H1 (cell line): ENCODE data around the gene ARTN. TPM values are rescaled to one million over a fixed set of nuclear protein-coding genes. Genes with fewer than 3 reads are reported as not detected.

Source experiments
- ASH2L ChIP-seq: fragments of 200-600, 300-600 bp; sonication (generic); IDR thresholded peaks from one replicate; pipeline ENCODE4 v1.7.1; 2017; ENCODE audit warnings: low read length
- CBX5 ChIP-seq: fragments of 300-800, 300-1000 bp; sonication (generic); IDR thresholded peaks from 2 replicates; pipeline ENCODE4 v1.7.1; 2016; ENCODE audit warnings: antibody characterized with exemption, low read length, low read depth
- FOSL1 ChIP-seq: IDR thresholded peaks from 2 replicates; pipeline ENCODE4 v1.6.1; 2011; ENCODE audit warnings: mild to moderate bottlenecking, low read depth, low read length, moderate library complexity; ENCODE audit not compliant: insufficient read depth
- KDM5A ChIP-seq: fragments of 200-600 bp; IDR thresholded peaks from 2 replicates; pipeline ENCODE4 v1.7.1; 2012; ENCODE audit warnings: mild to moderate bottlenecking, low read length, inconsistent platforms, mixed read lengths
- RAD21 ChIP-seq, 2 experiments: IDR thresholded peaks in 1 of 2; conservative IDR thresholded peaks in 1 of 2; 2 replicates each; pipeline ENCODE4 v1.6.1; 2011; ENCODE audit warnings: low read depth in 2 of 2, low read length in 2 of 2, improper control_type of control experiment in 1 of 2, inconsistent platforms in 1 of 2, mild to moderate bottlenecking in 1 of 2, moderate library complexity in 1 of 2
- RNF2 ChIP-seq: fragments of 200-900, 300-1000 bp; sonication (generic); IDR thresholded peaks from 2 replicates; pipeline ENCODE4 v1.7.1; 2016; ENCODE audit warnings: borderline replicate concordance, low read depth, mild to moderate bottlenecking, antibody characterized with exemption, low read length; ENCODE audit not compliant: poor library complexity, severe bottlenecking; ENCODE audit errors: missing control alignments
- RXRA ChIP-seq: IDR thresholded peaks from 2 replicates; pipeline ENCODE4 v1.6.1; 2011; ENCODE audit warnings: low read depth, mild to moderate bottlenecking, low read length, moderate library complexity; ENCODE audit not compliant: insufficient read depth
- SIRT6 ChIP-seq: IDR thresholded peaks from one replicate; pipeline ENCODE4 v1.7.1; 2012; ENCODE audit warnings: low read length, inconsistent platforms
- SUZ12 ChIP-seq: fragments of 200-600 bp; sonication (generic); IDR thresholded peaks from 2 replicates; pipeline ENCODE4 v1.6.1; 2012; ENCODE audit warnings: mild to moderate bottlenecking, inconsistent platforms, low read length, moderate library complexity, mixed read lengths
- polyA plus RNA-seq, 7 experiments: library from polyadenylated mRNA; depleted of rRNA in 3 of 7; stranded (reverse) in 5 of 7; unstranded in 2 of 7; fragments of >200 nt in 5 of 7; fragments of 200-250 nt in 2 of 7; gene quantifications; 1 replicate in 5 of 7; 2 replicates in 1 of 7; 4 replicates in 1 of 7; pipeline versions ENCODE4 v1.2.1 to v1.2.3, GENCODE V29; 2011 to 2013; ENCODE audit warnings: missing spikeins in 2 of 7, mixed read lengths in 2 of 7
- total RNA-seq: library from RNA; stranded (reverse); fragmentation: NEBNext Ultra II Directional; extraction: Animal tissue kit (Norgen Biotek cat#: 25700); gene quantifications from 2 replicates; pipeline ENCODE4 v1.2.1, GENCODE V29; 2021
- TF ChIP-seq, protein P1 (sequence below): fragments of 300-600 bp; sonication (generic); IDR thresholded peaks from 2 replicates; pipeline ENCODE4 v1.7.1; 2012; ENCODE audit warnings: low read length, moderate library complexity, mild to moderate bottlenecking, inconsistent platforms; ENCODE audit not compliant: insufficient replicate concordance

ARTN gene
- total and polyA plus RNA-seq, 2 of the 8 experiments (the other 6 are each of a cell fraction or from before 2014, with no cell fraction given) = 13.5 to 22.7 TPM

DNA sequence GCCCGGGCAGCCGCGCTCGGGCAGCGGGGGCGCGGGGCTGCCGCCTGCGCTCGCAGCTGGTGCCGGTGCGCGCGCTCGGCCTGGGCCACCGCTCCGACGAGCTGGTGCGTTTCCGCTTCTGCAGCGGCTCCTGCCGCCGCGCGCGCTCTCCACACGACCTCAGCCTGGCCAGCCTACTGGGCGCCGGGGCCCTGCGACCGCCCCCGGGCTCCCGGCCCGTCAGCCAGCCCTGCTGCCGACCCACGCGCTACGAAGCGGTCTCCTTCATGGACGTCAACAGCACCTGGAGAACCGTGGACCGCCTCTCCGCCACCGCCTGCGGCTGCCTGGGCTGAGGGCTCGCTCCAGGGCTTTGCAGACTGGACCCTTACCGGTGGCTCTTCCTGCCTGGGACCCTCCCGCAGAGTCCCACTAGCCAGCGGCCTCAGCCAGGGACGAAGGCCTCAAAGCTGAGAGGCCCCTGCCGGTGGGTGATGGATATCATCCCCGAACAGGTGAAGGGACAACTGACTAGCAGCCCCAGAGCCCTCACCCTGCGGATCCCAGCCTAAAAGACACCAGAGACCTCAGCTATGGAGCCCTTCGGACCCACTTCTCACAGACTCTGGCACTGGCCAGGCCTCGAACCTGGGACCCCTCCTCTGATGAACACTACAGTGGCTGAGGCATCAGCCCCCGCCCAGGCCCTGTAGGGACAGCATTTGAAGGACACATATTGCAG is 3.0 kb downstream of the ARTN start (continued):
- TF ChIP-seq, protein P1, sequence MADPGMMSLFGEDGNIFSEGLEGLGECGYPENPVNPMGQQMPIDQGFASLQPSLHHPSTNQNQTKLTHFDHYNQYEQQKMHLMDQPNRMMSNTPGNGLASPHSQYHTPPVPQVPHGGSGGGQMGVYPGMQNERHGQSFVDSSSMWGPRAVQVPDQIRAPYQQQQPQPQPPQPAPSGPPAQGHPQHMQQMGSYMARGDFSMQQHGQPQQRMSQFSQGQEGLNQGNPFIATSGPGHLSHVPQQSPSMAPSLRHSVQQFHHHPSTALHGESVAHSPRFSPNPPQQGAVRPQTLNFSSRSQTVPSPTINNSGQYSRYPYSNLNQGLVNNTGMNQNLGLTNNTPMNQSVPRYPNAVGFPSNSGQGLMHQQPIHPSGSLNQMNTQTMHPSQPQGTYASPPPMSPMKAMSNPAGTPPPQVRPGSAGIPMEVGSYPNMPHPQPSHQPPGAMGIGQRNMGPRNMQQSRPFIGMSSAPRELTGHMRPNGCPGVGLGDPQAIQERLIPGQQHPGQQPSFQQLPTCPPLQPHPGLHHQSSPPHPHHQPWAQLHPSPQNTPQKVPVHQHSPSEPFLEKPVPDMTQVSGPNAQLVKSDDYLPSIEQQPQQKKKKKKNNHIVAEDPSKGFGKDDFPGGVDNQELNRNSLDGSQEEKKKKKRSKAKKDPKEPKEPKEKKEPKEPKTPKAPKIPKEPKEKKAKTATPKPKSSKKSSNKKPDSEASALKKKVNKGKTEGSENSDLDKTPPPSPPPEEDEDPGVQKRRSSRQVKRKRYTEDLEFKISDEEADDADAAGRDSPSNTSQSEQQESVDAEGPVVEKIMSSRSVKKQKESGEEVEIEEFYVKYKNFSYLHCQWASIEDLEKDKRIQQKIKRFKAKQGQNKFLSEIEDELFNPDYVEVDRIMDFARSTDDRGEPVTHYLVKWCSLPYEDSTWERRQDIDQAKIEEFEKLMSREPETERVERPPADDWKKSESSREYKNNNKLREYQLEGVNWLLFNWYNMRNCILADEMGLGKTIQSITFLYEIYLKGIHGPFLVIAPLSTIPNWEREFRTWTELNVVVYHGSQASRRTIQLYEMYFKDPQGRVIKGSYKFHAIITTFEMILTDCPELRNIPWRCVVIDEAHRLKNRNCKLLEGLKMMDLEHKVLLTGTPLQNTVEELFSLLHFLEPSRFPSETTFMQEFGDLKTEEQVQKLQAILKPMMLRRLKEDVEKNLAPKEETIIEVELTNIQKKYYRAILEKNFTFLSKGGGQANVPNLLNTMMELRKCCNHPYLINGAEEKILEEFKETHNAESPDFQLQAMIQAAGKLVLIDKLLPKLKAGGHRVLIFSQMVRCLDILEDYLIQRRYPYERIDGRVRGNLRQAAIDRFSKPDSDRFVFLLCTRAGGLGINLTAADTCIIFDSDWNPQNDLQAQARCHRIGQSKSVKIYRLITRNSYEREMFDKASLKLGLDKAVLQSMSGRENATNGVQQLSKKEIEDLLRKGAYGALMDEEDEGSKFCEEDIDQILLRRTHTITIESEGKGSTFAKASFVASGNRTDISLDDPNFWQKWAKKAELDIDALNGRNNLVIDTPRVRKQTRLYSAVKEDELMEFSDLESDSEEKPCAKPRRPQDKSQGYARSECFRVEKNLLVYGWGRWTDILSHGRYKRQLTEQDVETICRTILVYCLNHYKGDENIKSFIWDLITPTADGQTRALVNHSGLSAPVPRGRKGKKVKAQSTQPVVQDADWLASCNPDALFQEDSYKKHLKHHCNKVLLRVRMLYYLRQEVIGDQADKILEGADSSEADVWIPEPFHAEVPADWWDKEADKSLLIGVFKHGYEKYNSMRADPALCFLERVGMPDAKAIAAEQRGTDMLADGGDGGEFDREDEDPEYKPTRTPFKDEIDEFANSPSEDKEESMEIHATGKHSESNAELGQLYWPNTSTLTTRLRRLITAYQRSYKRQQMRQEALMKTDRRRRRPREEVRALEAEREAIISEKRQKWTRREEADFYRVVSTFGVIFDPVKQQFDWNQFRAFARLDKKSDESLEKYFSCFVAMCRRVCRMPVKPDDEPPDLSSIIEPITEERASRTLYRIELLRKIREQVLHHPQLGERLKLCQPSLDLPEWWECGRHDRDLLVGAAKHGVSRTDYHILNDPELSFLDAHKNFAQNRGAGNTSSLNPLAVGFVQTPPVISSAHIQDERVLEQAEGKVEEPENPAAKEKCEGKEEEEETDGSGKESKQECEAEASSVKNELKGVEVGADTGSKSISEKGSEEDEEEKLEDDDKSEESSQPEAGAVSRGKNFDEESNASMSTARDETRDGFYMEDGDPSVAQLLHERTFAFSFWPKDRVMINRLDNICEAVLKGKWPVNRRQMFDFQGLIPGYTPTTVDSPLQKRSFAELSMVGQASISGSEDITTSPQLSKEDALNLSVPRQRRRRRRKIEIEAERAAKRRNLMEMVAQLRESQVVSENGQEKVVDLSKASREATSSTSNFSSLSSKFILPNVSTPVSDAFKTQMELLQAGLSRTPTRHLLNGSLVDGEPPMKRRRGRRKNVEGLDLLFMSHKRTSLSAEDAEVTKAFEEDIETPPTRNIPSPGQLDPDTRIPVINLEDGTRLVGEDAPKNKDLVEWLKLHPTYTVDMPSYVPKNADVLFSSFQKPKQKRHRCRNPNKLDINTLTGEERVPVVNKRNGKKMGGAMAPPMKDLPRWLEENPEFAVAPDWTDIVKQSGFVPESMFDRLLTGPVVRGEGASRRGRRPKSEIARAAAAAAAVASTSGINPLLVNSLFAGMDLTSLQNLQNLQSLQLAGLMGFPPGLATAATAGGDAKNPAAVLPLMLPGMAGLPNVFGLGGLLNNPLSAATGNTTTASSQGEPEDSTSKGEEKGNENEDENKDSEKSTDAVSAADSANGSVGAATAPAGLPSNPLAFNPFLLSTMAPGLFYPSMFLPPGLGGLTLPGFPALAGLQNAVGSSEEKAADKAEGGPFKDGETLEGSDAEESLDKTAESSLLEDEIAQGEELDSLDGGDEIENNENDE = no peak
- TF ChIP-seq FOSL1 (no peak), RAD21 (IDR thresholded peaks at IDR 0.05 in 1 of 2, conservative IDR thresholded peaks at IDR 0.05 in 1 of 2; ENCODE audit: low read depth in 2 of 2, low read length in 2 of 2) (peak; percentile 18 to 32; a peak in 2 of 4 replicates), KDM5A (no peak), CBX5 (no peak), SUZ12 (no peak), RNF2 (no peak), RXRA (no peak), SIRT6 (no peak), ASH2L (no peak)
